ENCODE results near the gene DTNB.

DTNB gene

GRCh38 chr2:25481381-25482300 lies 191.7 kb downstream of the DTNB start:
- Histone ChIP-seq H3K4me3 (ENCODE audit: low read length in 2 of 2) (no peak overlapping the region), H3K9me3 (ENCODE audit: control insufficient read depth in 2 of 2, low read length in 2 of 2) (no peaks in the 10 kb centered on the region), H3K4me1 (ENCODE audit: control insufficient read depth in 2 of 2, insufficient read depth in 2 of 2, low read length in 2 of 2) (peaks cover 0 to 3% of the 10 kb centered on the region in 2 donors), H3K27me3 (ENCODE audit: control insufficient read depth in 2 of 2, insufficient read depth in 2 of 2, low read length in 2 of 2) (no peaks in the 10 kb centered on the region), H3K9ac (ENCODE audit: low read depth in 1 of 2, low read length in 2 of 2) (no peak overlapping the region), H3K27ac (ENCODE audit: low read depth in 2 of 2, low read length in 2 of 2) (no peak overlapping the region), H3K36me3 (ENCODE audit: control insufficient read depth in 2 of 2, insufficient read depth in 2 of 2, low read length in 2 of 2) (no peaks in the 10 kb centered on the region)

- no peak overlapping the region for H3K4me3 ChIP-seq (ENCODE audit: low read length in 2 of 2)
- no peak overlapping the region for H3K9ac ChIP-seq (ENCODE audit: low read depth in 1 of 2, low read length in 2 of 2)
- no peaks in the 10 kb centered on the region for H3K27me3 ChIP-seq (ENCODE audit: control insufficient read depth in 2 of 2, insufficient read depth in 2 of 2, low read length in 2 of 2)
- no peaks in the 10 kb centered on the region for H3K9me3 ChIP-seq (ENCODE audit: control insufficient read depth in 2 of 2, low read length in 2 of 2)
- no peak overlapping the region for H3K27ac ChIP-seq (ENCODE audit: low read depth in 2 of 2, low read length in 2 of 2)
- peaks cover 0 to 3% of the 10 kb centered on the region in 2 donors for H3K4me1 ChIP-seq (ENCODE audit: control insufficient read depth in 2 of 2, insufficient read depth in 2 of 2, low read length in 2 of 2)
- H3K36me3 ChIP-seq (ENCODE audit: control insufficient read depth in 2 of 2, insufficient read depth in 2 of 2, low read length in 2 of 2), result no peaks in the 10 kb centered on the region
These were observed 192.8 kb downstream of the DTNB start for GRCh38 chr2:25480561-25480960.

- Histone ChIP-seq H3K36me3 (ENCODE audit: control insufficient read depth in 2 of 2, insufficient read depth in 2 of 2, low read length in 2 of 2) (no peaks in the 10 kb centered on the region), H3K4me3 (ENCODE audit: low read length in 2 of 2) (no peak overlapping the region), H3K9ac (ENCODE audit: low read depth in 1 of 2, low read length in 2 of 2) (no peak overlapping the region), H3K27me3 (ENCODE audit: control insufficient read depth in 2 of 2, insufficient read depth in 2 of 2, low read length in 2 of 2) (no peaks in the 10 kb centered on the region), H3K9me3 (ENCODE audit: control insufficient read depth in 2 of 2, low read length in 2 of 2) (peaks cover 0 to 3% of the 10 kb centered on the region in 2 donors), H3K4me1 (ENCODE audit: control insufficient read depth in 2 of 2, insufficient read depth in 2 of 2, low read length in 2 of 2) (peaks cover 0 to 3% of the 10 kb centered on the region in 2 donors), H3K27ac (ENCODE audit: low read depth in 2 of 2, low read length in 2 of 2) (no peak overlapping the region)
These were observed 193.6 kb downstream of the DTNB start for GRCh38 chr2:25479761-25480160.

GRCh38 chr2:25478736-25479135 lies 194.6 kb downstream of the DTNB start:
- no peak overlapping the region for H3K4me3 ChIP-seq (ENCODE audit: low read length in 2 of 2)
- no peak overlapping the region for H3K9ac ChIP-seq (ENCODE audit: low read depth in 1 of 2, low read length in 2 of 2)
- H3K27ac ChIP-seq (ENCODE audit: low read depth in 2 of 2, low read length in 2 of 2), result no peak overlapping the region
- peaks cover 0 to 3% of the 10 kb centered on the region in 2 donors for H3K4me1 ChIP-seq (ENCODE audit: control insufficient read depth in 2 of 2, insufficient read depth in 2 of 2, low read length in 2 of 2)
- no peaks in the 10 kb centered on the region for H3K36me3 ChIP-seq (ENCODE audit: control insufficient read depth in 2 of 2, insufficient read depth in 2 of 2, low read length in 2 of 2)
- no peaks in the 10 kb centered on the region for H3K27me3 ChIP-seq (ENCODE audit: control insufficient read depth in 2 of 2, insufficient read depth in 2 of 2, low read length in 2 of 2)
- peaks cover 0 to 3% of the 10 kb centered on the region in 2 donors for H3K9me3 ChIP-seq (ENCODE audit: control insufficient read depth in 2 of 2, low read length in 2 of 2)

GRCh38 chr2:25473758-25474340 lies 199.5 kb downstream of the DTNB start:
- Histone ChIP-seq H3K27me3 (ENCODE audit: control insufficient read depth in 2 of 2, insufficient read depth in 2 of 2, low read length in 2 of 2) (no peaks in the 10 kb centered on the region), H3K27ac (ENCODE audit: low read depth in 2 of 2, low read length in 2 of 2) (no peak overlapping the region), H3K4me1 (ENCODE audit: control insufficient read depth in 2 of 2, insufficient read depth in 2 of 2, low read length in 2 of 2) (no peaks in the 10 kb centered on the region), H3K4me3 (ENCODE audit: low read length in 2 of 2) (no peak overlapping the region), H3K9me3 (ENCODE audit: control insufficient read depth in 2 of 2, low read length in 2 of 2) (peaks cover 0 to 3% of the 10 kb centered on the region in 2 donors), H3K36me3 (ENCODE audit: control insufficient read depth in 2 of 2, insufficient read depth in 2 of 2, low read length in 2 of 2) (no peaks in the 10 kb centered on the region), H3K9ac (ENCODE audit: low read depth in 1 of 2, low read length in 2 of 2) (no peak overlapping the region)

GRCh38 chr2:25473131-25473530 lies 200.2 kb downstream of the DTNB start:
- Histone ChIP-seq H3K4me3 (ENCODE audit: low read length in 2 of 2) (no peak overlapping the region), H3K9ac (ENCODE audit: low read depth in 1 of 2, low read length in 2 of 2) (no peak overlapping the region), H3K4me1 (ENCODE audit: control insufficient read depth in 2 of 2, insufficient read depth in 2 of 2, low read length in 2 of 2) (no peaks in the 10 kb centered on the region), H3K9me3 (ENCODE audit: control insufficient read depth in 2 of 2, low read length in 2 of 2) (peaks cover 0 to 3% of the 10 kb centered on the region in 2 donors), H3K27me3 (ENCODE audit: control insufficient read depth in 2 of 2, insufficient read depth in 2 of 2, low read length in 2 of 2) (no peaks in the 10 kb centered on the region), H3K27ac (ENCODE audit: low read depth in 2 of 2, low read length in 2 of 2) (no peak overlapping the region), H3K36me3 (ENCODE audit: control insufficient read depth in 2 of 2, insufficient read depth in 2 of 2, low read length in 2 of 2) (no peaks in the 10 kb centered on the region)

- H3K27ac ChIP-seq (ENCODE audit: low read depth in 2 of 2, low read length in 2 of 2), result no peak overlapping the region
- no peak overlapping the region for H3K9ac ChIP-seq (ENCODE audit: low read depth in 1 of 2, low read length in 2 of 2)
- H3K27me3 ChIP-seq (ENCODE audit: control insufficient read depth in 2 of 2, insufficient read depth in 2 of 2, low read length in 2 of 2), result no peaks in the 10 kb centered on the region
- no peaks in the 10 kb centered on the region for H3K36me3 ChIP-seq (ENCODE audit: control insufficient read depth in 2 of 2, insufficient read depth in 2 of 2, low read length in 2 of 2)
- H3K9me3 ChIP-seq (ENCODE audit: control insufficient read depth in 2 of 2, low read length in 2 of 2), result peaks cover 0 to 3% of the 10 kb centered on the region in 2 donors
- no peaks in the 10 kb centered on the region for H3K4me1 ChIP-seq (ENCODE audit: control insufficient read depth in 2 of 2, insufficient read depth in 2 of 2, low read length in 2 of 2)
- H3K4me3 ChIP-seq (ENCODE audit: low read length in 2 of 2), result no peak overlapping the region
These were observed 202.6 kb downstream of the DTNB start for GRCh38 chr2:25470806-25471205.

GRCh38 chr2:25467743-25468142 lies 205.6 kb downstream of the DTNB start:
- Histone ChIP-seq H3K4me3 (ENCODE audit: low read length in 2 of 2) (no peak overlapping the region), H3K36me3 (ENCODE audit: control insufficient read depth in 2 of 2, insufficient read depth in 2 of 2, low read length in 2 of 2) (no peaks in the 10 kb centered on the region), H3K4me1 (ENCODE audit: control insufficient read depth in 2 of 2, insufficient read depth in 2 of 2, low read length in 2 of 2) (no peaks in the 10 kb centered on the region), H3K9ac (ENCODE audit: low read depth in 1 of 2, low read length in 2 of 2) (no peak overlapping the region), H3K27ac (ENCODE audit: low read depth in 2 of 2, low read length in 2 of 2) (no peak overlapping the region), H3K9me3 (ENCODE audit: control insufficient read depth in 2 of 2, low read length in 2 of 2) (no peaks in the 10 kb centered on the region), H3K27me3 (ENCODE audit: control insufficient read depth in 2 of 2, insufficient read depth in 2 of 2, low read length in 2 of 2) (no peaks in the 10 kb centered on the region)

GRCh38 chr2:25462021-25462420 lies 211.4 kb downstream of the DTNB start:
- no peak overlapping the region for H3K9ac ChIP-seq (ENCODE audit: low read depth in 1 of 2, low read length in 2 of 2)
- no peak overlapping the region for H3K4me3 ChIP-seq (ENCODE audit: low read length in 2 of 2)
- no peaks in the 10 kb centered on the region for H3K36me3 ChIP-seq (ENCODE audit: control insufficient read depth in 2 of 2, insufficient read depth in 2 of 2, low read length in 2 of 2)
- H3K27ac ChIP-seq (ENCODE audit: low read depth in 2 of 2, low read length in 2 of 2), result no peak overlapping the region
- no peaks in the 10 kb centered on the region for H3K27me3 ChIP-seq (ENCODE audit: control insufficient read depth in 2 of 2, insufficient read depth in 2 of 2, low read length in 2 of 2)
- H3K4me1 ChIP-seq (ENCODE audit: control insufficient read depth in 2 of 2, insufficient read depth in 2 of 2, low read length in 2 of 2), result no peaks in the 10 kb centered on the region
- no peaks in the 10 kb centered on the region for H3K9me3 ChIP-seq (ENCODE audit: control insufficient read depth in 2 of 2, low read length in 2 of 2)

- no peaks in the 10 kb centered on the region for H3K27me3 ChIP-seq (ENCODE audit: control insufficient read depth in 2 of 2, insufficient read depth in 2 of 2, low read length in 2 of 2)
These were observed 213.0 kb downstream of the DTNB start for GRCh38 chr2:25460261-25460905.

More at GRCh38 chr2:25460261-25460905, 213.0 kb downstream of the DTNB start:
- Histone ChIP-seq H3K4me3 (ENCODE audit: low read length in 2 of 2) (no peak overlapping the region), H3K9me3 (ENCODE audit: control insufficient read depth in 2 of 2, low read length in 2 of 2) (no peaks in the 10 kb centered on the region), H3K27ac (ENCODE audit: low read depth in 2 of 2, low read length in 2 of 2) (no peak overlapping the region), H3K36me3 (ENCODE audit: control insufficient read depth in 2 of 2, insufficient read depth in 2 of 2, low read length in 2 of 2) (no peaks in the 10 kb centered on the region), H3K9ac (ENCODE audit: low read depth in 1 of 2, low read length in 2 of 2) (no peak overlapping the region), H3K4me1 (ENCODE audit: control insufficient read depth in 2 of 2, insufficient read depth in 2 of 2, low read length in 2 of 2) (no peaks in the 10 kb centered on the region)
